GM12801 (cell line): Measurements from ENCODE around the gene EML1.

Experiments used
- CTCF ChIP-seq: IDR thresholded peaks from one replicate; pipeline ENCODE4 v1.5.1; 2011; ENCODE audit warnings: control low read depth; ENCODE audit not compliant: insufficient read length; ENCODE audit errors: extremely low read depth

The EML1 gene

GRCh38 chr14:99910337-99911309 is 117.4 kb downstream of the EML1 start:
- TF ChIP-seq CTCF: no peak

- no peak for TF ChIP-seq CTCF
Measured at GRCh38 chr14:99915305-99916090, 122.3 kb downstream of the EML1 start.

DNA sequence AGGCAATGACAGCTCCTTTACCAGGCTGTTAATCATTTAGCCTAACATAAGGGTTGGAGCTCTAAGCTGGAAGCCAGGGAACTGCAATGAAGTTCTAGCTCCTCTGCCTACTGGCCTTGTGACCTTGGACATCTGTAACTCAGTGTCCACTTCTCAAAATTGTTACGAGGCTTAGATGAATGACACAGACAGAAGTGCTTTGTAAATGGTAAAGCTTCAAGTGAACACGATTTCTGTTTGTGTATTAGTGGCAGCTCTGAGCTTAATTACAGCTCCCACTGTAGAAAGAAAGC is 122.8 kb downstream of the EML1 start:
- no peak for TF ChIP-seq CTCF

DNA sequence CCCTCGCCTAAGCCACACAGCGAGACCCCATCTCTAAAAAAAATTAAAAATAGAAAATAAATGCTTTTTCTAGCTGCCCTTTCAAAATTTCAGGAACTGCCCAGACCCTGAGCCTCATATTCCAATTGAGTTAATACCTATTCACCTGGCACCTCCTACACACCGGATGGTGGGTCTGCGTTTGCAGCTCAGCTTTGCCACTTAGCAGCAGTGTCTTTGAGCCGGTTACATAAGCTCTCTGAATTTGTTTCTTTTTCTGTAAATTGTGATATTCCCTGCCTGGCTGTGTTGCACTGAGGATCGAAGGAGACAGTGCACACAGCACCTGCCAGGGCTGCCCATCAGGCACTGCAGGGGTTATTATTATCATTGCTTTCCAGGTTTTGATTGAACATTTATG is 125.6 kb downstream of the EML1 start:
- no peak for TF ChIP-seq CTCF

- no peak for TF ChIP-seq CTCF
Measured at GRCh38 chr14:99921425-99921824, 128.2 kb downstream of the EML1 start.

DNA sequence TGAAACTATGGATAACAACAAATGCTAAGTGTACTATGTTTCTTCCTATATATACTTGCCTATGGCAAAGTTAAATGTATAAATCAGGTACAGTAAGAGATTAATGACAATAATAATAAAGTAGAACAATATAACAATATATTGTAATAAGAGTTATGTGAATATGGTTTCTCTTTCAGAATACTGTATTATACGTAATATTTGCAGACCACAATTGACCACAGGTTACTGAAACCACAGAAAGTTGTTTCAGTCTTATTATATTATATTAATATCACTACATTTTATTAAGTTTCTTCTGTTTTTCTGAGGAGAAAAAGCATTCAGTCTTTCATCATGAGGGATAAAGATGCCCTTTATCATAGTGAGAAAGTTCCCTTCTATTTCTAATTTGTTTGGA is 131.2 kb downstream of the EML1 start:
- no peak for TF ChIP-seq CTCF

- TF ChIP-seq CTCF: no peak
Measured at GRCh38 chr14:99925471-99925870, 132.3 kb downstream of the EML1 start.
